Measurements from ENCODE around the gene ASIC1. TPM values are rescaled to one million over a fixed set of nuclear protein-coding genes. Genes with fewer than 3 reads are reported as not detected.

ASIC1 gene
- total RNA-seq, 1 donor, result 1.3 TPM

- no peak for DNase-seq (ENCODE audit: low read depth)
- no peak overlapping the region for H3K4me3 ChIP-seq (ENCODE audit: low read depth, low read length)
- no peak for TF ChIP-seq CTCF (IDR thresholded peaks at IDR 0.05; ENCODE audit: insufficient read depth, low read depth, low read length)
These were observed 38.4 kb upstream of the ASIC1 start for GRCh38 chr12:50018968-50019367.

DNA sequence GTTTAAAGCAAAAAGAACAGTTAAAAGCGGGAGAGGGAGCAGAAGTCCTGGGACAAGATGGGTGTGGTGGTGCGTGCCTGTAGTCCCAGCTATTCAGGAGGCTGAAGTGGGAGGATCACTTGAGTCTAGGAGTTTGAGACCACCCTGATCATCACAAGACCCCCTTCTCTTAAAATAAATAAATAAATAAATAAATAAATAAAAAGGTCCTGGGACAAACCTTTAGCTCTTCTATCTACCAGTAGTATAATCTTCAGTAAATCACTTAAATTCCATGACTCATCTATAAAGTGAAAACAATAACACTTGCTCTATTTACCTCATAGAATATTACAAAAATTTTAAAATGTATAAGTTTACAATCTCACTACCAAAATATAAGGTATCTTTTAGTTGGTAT, 37.9 kb upstream of the ASIC1 start:
- no peak overlapping the region for H3K4me3 ChIP-seq (ENCODE audit: low read depth, low read length)
- no peak for TF ChIP-seq CTCF (IDR thresholded peaks at IDR 0.05; ENCODE audit: insufficient read depth, low read depth, low read length)
- DNase-seq (ENCODE audit: low read depth), result no peak

GRCh38 chr12:50021031-50021430, 36.4 kb upstream of the ASIC1 start:
- peak overlapping the region; percentile 2 for H3K4me3 ChIP-seq (ENCODE audit: low read depth, low read length)
- no peak for TF ChIP-seq CTCF (IDR thresholded peaks at IDR 0.05; ENCODE audit: insufficient read depth, low read depth, low read length)
- peak; percentile 38 for DNase-seq (ENCODE audit: low read depth)

DNA sequence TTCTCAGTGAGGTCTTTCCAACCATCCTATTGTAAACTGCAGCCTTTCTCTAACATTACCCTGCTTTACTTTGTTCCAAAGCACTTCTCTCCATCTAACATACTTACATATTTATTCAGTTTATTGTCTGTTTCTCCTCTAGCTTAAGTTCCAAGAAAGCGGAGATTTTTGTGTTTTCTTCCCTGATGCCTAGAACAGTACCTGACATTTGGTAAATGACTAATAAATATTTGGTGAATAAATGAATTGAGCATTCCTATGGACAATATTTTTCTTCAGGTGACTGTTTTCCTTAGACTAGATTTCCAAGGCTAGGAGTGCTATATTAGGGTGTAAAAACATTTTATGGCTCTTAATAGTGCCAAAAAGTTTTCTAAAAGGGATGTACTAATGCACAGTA, 34.5 kb upstream of the ASIC1 start:
- no peak for TF ChIP-seq CTCF (IDR thresholded peaks at IDR 0.05; ENCODE audit: insufficient read depth, low read depth, low read length)
- DNase-seq (ENCODE audit: low read depth), result no peak
- no peak overlapping the region for H3K4me3 ChIP-seq (ENCODE audit: low read depth, low read length)

DNA sequence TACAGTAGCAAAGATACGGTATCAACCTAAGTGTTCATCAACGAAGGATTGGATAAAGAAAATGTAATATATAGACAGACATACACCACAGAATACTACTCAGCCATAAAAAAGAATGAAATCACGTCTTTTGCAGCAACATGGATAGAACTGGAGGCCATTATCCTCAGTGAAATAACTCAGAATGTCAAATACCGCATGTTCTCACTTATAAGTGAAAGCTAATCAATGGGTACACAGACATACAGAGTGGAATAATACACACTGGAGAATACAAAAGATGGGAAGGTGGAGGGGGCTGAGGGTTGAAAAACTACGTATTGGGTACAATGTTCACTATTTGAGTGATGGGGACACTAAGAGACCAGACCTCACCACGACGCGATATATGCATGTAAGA, 33.2 kb upstream of the ASIC1 start:
- no peak for DNase-seq (ENCODE audit: low read depth)
- H3K4me3 ChIP-seq (ENCODE audit: low read depth, low read length), result peak overlapping the region; percentile 97
- no peak for TF ChIP-seq CTCF (IDR thresholded peaks at IDR 0.05; ENCODE audit: insufficient read depth, low read depth, low read length)

DNA sequence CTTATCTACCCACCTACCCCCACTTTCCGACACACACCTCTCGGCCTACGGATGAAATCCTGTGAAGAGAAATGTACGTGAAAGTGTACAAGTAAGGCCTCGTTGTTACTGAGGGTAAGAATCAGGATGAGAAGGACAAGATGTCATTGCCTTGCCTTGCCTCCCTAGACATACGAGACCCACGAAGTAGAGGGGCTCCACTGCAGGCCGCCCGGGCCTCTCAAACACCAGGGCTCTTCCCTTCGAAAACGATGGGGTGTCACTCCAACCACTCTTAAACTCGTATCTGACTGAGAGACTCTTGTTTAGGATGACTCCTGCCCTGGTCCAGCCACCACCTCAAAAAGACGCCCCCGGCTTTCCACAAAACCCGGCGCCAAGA, 32.6 kb upstream of the ASIC1 start:
- H3K4me3 ChIP-seq (ENCODE audit: low read depth, low read length), result peak overlapping the region; percentile 97
- no peak for DNase-seq (ENCODE audit: low read depth)
- TF ChIP-seq CTCF (IDR thresholded peaks at IDR 0.05; ENCODE audit: insufficient read depth, low read depth, low read length), result no peak

Data from fibroblast of villous mesenchyme (primary cell).